Mammary epithelial cell (primary cell): Measurements from ENCODE around the gene CLTRN.

Experiments used
- EZH2 ChIP-seq: IDR thresholded peaks from 2 replicates; pipeline ENCODE4 v1.6.1; 2012; ENCODE audit warnings: low read length, inconsistent platforms, borderline replicate concordance
- TF ChIP-seq, protein P1 (sequence below), 2 donors: IDR thresholded peaks in 1 of 2; conservative IDR thresholded peaks in 1 of 2; 2 replicates each; pipeline ENCODE4 v1.5.1; 2011 to 2012; ENCODE audit warnings: inconsistent platforms in 2 of 2, low read length in 2 of 2, mild to moderate bottlenecking in 2 of 2, control low read depth in 1 of 2, low read depth in 1 of 2; ENCODE audit not compliant: insufficient read depth in 1 of 2; ENCODE audit errors: extremely low read depth in 1 of 2

- TF ChIP-seq, protein P1, sequence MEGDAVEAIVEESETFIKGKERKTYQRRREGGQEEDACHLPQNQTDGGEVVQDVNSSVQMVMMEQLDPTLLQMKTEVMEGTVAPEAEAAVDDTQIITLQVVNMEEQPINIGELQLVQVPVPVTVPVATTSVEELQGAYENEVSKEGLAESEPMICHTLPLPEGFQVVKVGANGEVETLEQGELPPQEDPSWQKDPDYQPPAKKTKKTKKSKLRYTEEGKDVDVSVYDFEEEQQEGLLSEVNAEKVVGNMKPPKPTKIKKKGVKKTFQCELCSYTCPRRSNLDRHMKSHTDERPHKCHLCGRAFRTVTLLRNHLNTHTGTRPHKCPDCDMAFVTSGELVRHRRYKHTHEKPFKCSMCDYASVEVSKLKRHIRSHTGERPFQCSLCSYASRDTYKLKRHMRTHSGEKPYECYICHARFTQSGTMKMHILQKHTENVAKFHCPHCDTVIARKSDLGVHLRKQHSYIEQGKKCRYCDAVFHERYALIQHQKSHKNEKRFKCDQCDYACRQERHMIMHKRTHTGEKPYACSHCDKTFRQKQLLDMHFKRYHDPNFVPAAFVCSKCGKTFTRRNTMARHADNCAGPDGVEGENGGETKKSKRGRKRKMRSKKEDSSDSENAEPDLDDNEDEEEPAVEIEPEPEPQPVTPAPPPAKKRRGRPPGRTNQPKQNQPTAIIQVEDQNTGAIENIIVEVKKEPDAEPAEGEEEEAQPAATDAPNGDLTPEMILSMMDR (conservative IDR thresholded peaks at IDR 0.05 in 1 of 2, IDR thresholded peaks at IDR 0.05 in 1 of 2; ENCODE audit: extremely low read depth in 1 of 2, insufficient read depth in 1 of 2, low read depth in 1 of 2, low read length in 2 of 2) = no peak
- TF ChIP-seq EZH2 = no peak
Measured at GRCh38 chrX:15664487-15665444, at the start of gene CLTRN.
